ENCODE results near the gene ELOF1.
A peak's percentile ranks its signal among the peaks of the same experiment; 100 is the strongest.
"Not testable (repeated sequence)": the region's sequence is repeated elsewhere in the genome, so short reads cannot be mapped to it uniquely, and the experiment has no call there.

ELOF1 gene

GRCh38 chr19:11558881-11559828 is at the start of gene ELOF1:
Gene ELOF1, minus strand, starts transcription at chr19:11559230. Its CDS starts 4,883 bp downstream, at chr19:11554347.
- peak; percentile 97 for DNase-seq (ENCODE audit: low read depth)

- no peak for DNase-seq (ENCODE audit: low read depth)
Measured at GRCh38 chr19:11606484-11606883, 47.5 kb upstream of the ELOF1 start.

- DNase-seq (ENCODE audit: low read depth), result not testable (repeated sequence)
Measured at GRCh38 chr19:11599704-11600103, 40.7 kb upstream of the ELOF1 start.

DNA sequence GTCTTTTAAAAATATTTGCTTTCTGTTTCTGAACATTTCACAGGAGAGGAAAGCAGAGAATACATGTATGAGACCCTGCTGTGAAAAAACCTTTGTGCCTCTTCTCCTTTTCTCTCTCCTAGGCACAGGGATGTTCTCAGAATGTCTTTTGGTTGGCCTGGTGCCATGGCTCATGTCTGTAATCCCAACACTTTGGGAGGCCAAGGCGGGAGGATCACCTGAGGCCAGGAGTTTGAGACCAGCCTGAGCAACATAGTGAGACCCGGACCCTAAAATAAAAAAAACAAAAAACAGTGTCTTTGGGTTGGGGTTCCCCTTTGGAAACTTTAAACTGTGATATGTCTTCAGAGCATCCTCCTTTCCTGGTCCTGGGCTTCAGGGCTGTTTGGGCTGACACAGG is 39.7 kb upstream of the ELOF1 start:
- DNase-seq (ENCODE audit: low read depth), result no peak

- DNase-seq (ENCODE audit: low read depth), result no peak
Measured at GRCh38 chr19:11598103-11598483, 39.1 kb upstream of the ELOF1 start.

DNA sequence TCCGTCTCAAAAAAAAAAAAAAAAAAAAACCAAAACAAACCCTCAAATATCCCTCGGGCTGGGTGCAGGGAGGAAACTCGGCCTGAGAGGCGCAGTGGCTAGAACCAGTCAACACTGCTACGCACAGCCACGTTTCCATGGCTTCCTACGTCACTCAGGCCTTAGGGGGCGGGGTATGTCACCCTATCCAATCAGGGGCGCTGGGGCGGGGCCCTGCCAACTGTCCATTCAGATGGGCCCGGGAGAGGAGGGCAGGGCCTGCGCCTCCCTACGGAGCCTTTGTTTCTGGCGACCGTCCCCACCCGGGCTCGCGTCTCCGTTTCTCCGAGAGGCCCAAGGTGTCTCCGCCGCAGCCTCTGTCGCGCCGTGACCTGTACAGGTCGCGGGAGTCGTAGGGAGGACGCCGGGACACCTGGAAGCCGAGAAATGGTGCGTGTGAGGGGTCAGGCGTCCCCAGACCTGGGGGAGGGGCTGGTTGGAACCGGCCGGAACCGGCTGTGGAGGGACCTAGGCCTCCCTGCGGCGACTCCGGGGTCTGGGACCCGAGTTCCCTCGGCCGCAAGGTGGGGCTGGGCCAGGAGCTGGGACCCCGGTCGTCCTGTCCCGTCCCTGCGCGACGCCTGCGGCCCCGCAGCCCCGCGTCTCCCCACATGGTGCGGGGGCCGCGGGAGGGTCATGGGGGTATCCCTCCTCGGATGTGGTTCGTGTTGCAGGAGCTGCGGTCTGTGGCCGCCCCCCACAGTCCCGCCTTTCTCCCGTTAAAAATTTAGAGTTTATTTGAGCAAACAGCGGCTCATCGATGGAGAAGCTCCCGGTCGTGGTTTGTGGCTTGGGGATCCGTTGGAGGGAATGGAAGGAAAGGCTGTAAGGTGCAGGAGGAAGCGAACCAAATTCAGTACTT is 38.4 kb upstream of the ELOF1 start, which contains the start of gene ZNF627:
Gene ZNF627 (plus strand): TSS at position 282 of the 901 bp plus-strand sequence. CDS start 145 bp downstream, at position 427.
- peak; percentile 95 for DNase-seq (ENCODE audit: low read depth)

- DNase-seq (ENCODE audit: low read depth), result no peak
Measured at GRCh38 chr19:11596156-11596555, 37.1 kb upstream of the ELOF1 start.

GRCh38 chr19:11594084-11594483 is 35.1 kb upstream of the ELOF1 start:
- DNase-seq (ENCODE audit: low read depth), result no peak

DNA sequence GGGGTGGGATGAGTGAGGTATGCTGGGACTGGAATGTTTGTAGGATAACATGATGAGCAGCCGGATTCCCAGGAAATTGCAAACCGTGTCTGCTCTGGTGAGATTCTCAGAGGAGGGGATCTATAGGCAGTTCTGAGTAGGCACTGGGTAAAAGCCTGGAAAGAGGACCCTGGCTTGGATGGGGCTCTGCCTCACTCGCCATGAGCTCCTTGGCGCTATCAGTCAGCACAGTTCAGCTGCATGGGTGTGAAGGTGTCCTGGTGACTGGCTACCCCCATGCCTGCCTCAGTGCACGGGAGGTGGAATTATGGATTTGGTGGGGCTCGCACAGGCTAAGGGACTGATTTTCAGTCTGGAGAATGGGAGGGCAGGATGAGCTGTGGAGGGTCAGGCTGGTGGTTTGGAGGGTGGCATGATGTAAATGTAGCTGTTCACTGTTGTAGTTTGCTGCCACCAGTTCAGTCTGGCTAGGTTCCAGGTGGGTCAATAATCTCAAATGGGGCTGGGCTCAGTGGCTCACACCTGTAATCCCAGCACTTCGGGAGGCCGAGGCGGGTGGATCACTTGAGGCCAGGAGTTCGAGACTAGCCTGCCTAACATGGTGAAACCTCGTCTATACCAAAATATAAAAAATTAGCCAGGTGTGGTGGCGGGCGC is 29.1 kb upstream of the ELOF1 start:
- no peak for DNase-seq (ENCODE audit: low read depth)

GRCh38 chr19:11587302-11587974 is 28.4 kb upstream of the ELOF1 start:
- DNase-seq (ENCODE audit: low read depth), result peak; percentile 69

DNA sequence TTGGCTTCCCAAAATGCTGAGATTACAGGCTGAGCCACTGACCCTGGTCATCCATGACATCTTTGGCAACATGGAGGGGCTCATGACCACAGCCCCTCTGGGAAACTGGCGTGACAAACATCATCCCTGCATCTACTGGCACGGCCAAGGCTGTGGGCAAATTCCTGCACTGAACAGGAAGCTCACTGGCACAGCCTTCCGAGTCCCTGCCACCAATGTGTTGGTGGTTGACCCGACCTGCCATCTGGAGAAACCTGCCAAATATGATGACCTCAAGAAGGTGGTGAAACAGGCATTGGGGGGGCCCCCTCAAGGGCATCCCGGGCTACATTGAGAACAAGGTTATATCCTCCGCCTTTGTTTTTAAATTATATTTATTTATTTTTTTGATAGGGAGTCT is 27.3 kb upstream of the ELOF1 start:
- no peak for DNase-seq (ENCODE audit: low read depth)

GRCh38 chr19:11581740-11582139 is 22.7 kb upstream of the ELOF1 start:
- no peak for DNase-seq (ENCODE audit: low read depth)

- DNase-seq (ENCODE audit: low read depth), result no peak
Measured at GRCh38 chr19:11580116-11580515, 21.1 kb upstream of the ELOF1 start.

- DNase-seq (ENCODE audit: low read depth), result peak; percentile 19
Measured at GRCh38 chr19:11578258-11579142, 19.5 kb upstream of the ELOF1 start.

GRCh38 chr19:11577451-11578257 is 18.6 kb upstream of the ELOF1 start, which contains the start of gene ACP5:
Gene ACP5, minus strand, starts transcription at chr19:11577645. Its CDS starts 328 bp downstream, at chr19:11577317.
- DNase-seq (ENCODE audit: low read depth), result no peak

DNA sequence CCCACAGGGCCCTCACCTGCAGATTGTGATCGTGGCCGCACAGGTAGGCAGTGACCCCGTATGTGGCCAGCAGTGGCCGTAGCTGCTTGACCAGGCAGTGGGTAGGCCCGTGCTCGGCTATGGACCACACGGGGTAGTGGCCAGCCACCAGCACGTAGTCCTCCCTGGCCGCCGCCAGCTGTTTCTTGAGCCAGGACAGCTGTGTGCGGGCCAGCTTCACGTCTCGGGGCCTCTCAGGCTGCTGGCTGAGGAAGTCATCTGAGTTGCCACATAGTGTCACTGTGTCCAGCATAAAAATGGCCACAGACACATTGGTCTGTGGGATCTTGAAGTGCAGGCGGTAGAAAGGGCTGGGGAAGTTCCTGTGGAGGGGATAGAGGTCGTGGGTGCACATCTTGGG is 17.2 kb upstream of the ELOF1 start:
- DNase-seq (ENCODE audit: low read depth), result no peak

DNA sequence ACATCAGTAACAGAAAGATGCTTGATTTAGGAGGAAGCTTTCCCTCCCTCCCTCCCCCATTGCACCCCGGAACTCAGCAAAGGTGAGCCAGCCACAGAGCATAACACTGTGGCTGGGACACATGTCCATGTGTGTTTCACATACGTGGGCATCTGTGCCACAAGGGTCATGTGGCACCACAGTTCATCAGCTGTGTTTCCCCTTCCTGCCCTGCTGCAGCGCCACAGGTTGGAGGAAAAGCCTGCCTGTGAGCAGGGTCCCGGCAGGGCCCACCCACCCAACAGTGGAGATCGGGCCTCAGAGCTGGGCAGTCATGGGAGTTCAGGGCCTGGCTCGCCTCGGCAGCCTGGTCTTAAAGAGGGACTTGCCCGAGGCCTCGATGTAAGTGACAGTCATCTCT is 15.7 kb upstream of the ELOF1 start:
- DNase-seq (ENCODE audit: low read depth), result no peak

GRCh38 chr19:11573763-11574162 is 14.7 kb upstream of the ELOF1 start:
- DNase-seq (ENCODE audit: low read depth), result not testable (repeated sequence)

DNA sequence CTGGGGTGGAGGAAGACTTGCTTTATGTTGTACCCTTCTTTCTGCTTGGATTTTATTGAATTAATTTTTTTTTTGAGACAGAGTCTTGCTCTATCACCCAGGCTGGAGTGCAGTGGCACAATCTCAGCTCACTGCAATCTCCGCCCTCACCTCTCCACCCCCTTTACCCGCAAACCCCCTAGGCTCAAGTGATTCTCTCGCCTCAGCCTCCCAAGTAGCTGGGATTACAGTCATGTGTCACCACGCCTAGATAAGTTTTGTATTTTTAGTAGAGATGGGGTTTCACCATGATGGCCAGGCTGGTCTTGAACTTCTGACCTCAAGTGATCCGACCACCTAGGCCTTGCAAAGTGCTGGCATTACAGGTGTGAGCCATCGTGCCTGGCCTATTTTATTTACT is 14.3 kb upstream of the ELOF1 start:
- not testable (repeated sequence) for DNase-seq (ENCODE audit: low read depth)
